HEK293 (cell line): ENCODE measurements around the gene DR1.

Experiments used
- CTCF ChIA-PET: fragments of 350-600 bp; formaldehyde crosslinking; extraction: SDS; loops from one replicate; lab custom pipeline; 2021; ENCODE audit warnings: antibody characterized with exemption; lab: Yijun Ruan, JAX
- POLR2A ChIA-PET: fragments of 300-600 bp; formaldehyde crosslinking; extraction: SDS; loops from one replicate; lab custom pipeline; 2020; ENCODE audit warnings: antibody characterized with exemption, inconsistent platforms; lab: Yijun Ruan, JAX
- H3K27ac ChIP-seq: fragments of 200-500 bp; sonication (Bioruptor generic); 2 replicates; pipeline ENCODE4 v1.5.1; 2014; ENCODE audit warnings: low read depth, low read length, control low read depth, inconsistent platforms; ENCODE audit errors: extremely low read depth
- H3K36me3 ChIP-seq, 2 experiments: fragments of 200-500 bp in 1 of 2; sonication (Bioruptor generic) in 1 of 2; 1 replicate in 1 of 2; 2 replicates in 1 of 2; pipeline ENCODE4 v1.5.1; 2014 to 2017; ENCODE audit warnings: inconsistent platforms in 2 of 2, low read length in 2 of 2; ENCODE audit not compliant: control insufficient read depth in 2 of 2, insufficient read depth in 1 of 2
- H3K4me1 ChIP-seq: fragments of 200-500 bp; sonication (Bioruptor generic); 2 replicates; pipeline ENCODE4 v1.5.1; 2014; ENCODE audit warnings: mild to moderate bottlenecking, low read length, inconsistent platforms; ENCODE audit not compliant: control insufficient read depth, insufficient read depth
- H3K4me3 ChIP-seq: 2 replicates; pipeline ENCODE4 v1.5.1; 2011; ENCODE audit warnings: low read depth, mild to moderate bottlenecking, control low read depth, low read length, moderate library complexity
- H3K9me3 ChIP-seq: fragments of 200-500 bp; sonication (Bioruptor generic); 2 replicates; pipeline ENCODE4 v1.5.1; 2014; ENCODE audit warnings: low read depth, low read length, inconsistent platforms; ENCODE audit not compliant: control insufficient read depth, insufficient read depth
- KLF1 ChIP-seq: fragments of 450-650 bp; formaldehyde crosslinking; IDR thresholded peaks from 2 replicates; pipeline ENCODE4 v1.5.1; 2016; ENCODE audit warnings: missing biosample characterization, missing genetic modification characterization
- PRDM1 ChIP-seq: fragments of 450-650 bp; formaldehyde crosslinking; IDR thresholded peaks from 2 replicates; pipeline ENCODE4; 2016; ENCODE audit warnings: missing biosample characterization, missing genetic modification characterization
- ZFP41 ChIP-seq: fragments of 450-650 bp; formaldehyde crosslinking; IDR thresholded peaks from 2 replicates; pipeline ENCODE4 v1.5.1; 2016; ENCODE audit warnings: missing biosample characterization, missing genetic modification characterization, borderline replicate concordance
- ZNF121 ChIP-seq: fragments of 450-650 bp; formaldehyde crosslinking; IDR thresholded peaks from 2 replicates; pipeline ENCODE4 v1.5.1; 2016; ENCODE audit warnings: missing biosample characterization, missing genetic modification characterization
- ZNF664 ChIP-seq: fragments of 450-650 bp; formaldehyde crosslinking; IDR thresholded peaks from 2 replicates; pipeline ENCODE4 v1.5.1; 2016; ENCODE audit warnings: missing biosample characterization, missing genetic modification characterization
- ZNF776 ChIP-seq: fragments of 450-650 bp; formaldehyde crosslinking; IDR thresholded peaks from 2 replicates; pipeline ENCODE4 v1.5.0; 2017; ENCODE audit warnings: missing biosample characterization, missing genetic modification characterization, borderline replicate concordance
- ZSCAN16 ChIP-seq: fragments of 450-650 bp; formaldehyde crosslinking; IDR thresholded peaks from 2 replicates; pipeline ENCODE4 v1.5.1; 2016; ENCODE audit warnings: missing biosample characterization, missing genetic modification characterization
- TF ChIP-seq, protein P1 (sequence below): fragments of 450-650 bp; formaldehyde crosslinking; IDR thresholded peaks from 2 replicates; pipeline ENCODE4 v1.5.1; 2017; ENCODE audit warnings: missing biosample characterization, missing genetic modification characterization
- TF ChIP-seq, protein P2 (sequence below): fragments of 450-650 bp; formaldehyde crosslinking; IDR thresholded peaks from 2 replicates; pipeline ENCODE4 v1.5.1; 2017; ENCODE audit warnings: missing biosample characterization, missing genetic modification characterization
- TF ChIP-seq, protein P3 (sequence below): fragments of 450-650 bp; formaldehyde crosslinking; conservative IDR thresholded peaks from 2 replicates; pipeline ENCODE4 v1.5.1; 2016; ENCODE audit warnings: low read depth, missing biosample characterization, missing genetic modification characterization
- TF ChIP-seq, protein P4 (sequence below): fragments of 450-650 bp; formaldehyde crosslinking; IDR thresholded peaks from 2 replicates; pipeline ENCODE4 v1.5.1; 2017; ENCODE audit warnings: missing biosample characterization, missing genetic modification characterization

DR1 gene

DNA sequence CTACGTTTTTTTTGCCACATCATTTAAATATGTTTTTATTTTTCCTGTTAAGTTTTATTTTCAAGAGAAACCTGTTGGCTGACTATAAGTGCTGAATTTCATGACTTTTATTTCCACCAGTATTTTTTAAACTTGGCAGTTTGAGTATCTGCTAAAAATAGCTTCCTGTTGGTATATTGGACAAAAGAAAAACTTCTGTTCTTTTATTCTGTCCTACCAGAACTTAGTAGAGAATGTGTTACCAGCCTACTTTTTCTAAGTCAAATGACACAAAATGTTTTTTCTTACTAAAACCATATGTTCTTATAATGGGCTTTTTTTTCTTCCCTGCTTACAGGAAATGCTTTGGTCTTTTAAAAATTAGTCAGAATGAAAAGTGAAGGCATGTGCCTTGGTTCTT, 7.6 kb downstream of the DR1 start:
- Histone ChIP-seq H3K27ac (no peak overlapping the region), H3K9me3 (no peaks in the 10 kb centered on the region), H3K4me3 (no peak overlapping the region), H3K4me1 (peaks cover 7% of the 10 kb centered on the region; the same call in 1 of the 2 replicates), H3K36me3 (peaks cover 33 to 49% of the 10 kb centered on the region in 2 experiments)
- POLR2A ChIA-PET: interaction anchor here (1.3 kb wide), 1 partner anchor 8 kb away, joined by 4 read pairs; the partner anchor contains the start of gene DR1
- TF ChIP-seq PRDM1: no peak
- TF ChIP-seq, protein P1, sequence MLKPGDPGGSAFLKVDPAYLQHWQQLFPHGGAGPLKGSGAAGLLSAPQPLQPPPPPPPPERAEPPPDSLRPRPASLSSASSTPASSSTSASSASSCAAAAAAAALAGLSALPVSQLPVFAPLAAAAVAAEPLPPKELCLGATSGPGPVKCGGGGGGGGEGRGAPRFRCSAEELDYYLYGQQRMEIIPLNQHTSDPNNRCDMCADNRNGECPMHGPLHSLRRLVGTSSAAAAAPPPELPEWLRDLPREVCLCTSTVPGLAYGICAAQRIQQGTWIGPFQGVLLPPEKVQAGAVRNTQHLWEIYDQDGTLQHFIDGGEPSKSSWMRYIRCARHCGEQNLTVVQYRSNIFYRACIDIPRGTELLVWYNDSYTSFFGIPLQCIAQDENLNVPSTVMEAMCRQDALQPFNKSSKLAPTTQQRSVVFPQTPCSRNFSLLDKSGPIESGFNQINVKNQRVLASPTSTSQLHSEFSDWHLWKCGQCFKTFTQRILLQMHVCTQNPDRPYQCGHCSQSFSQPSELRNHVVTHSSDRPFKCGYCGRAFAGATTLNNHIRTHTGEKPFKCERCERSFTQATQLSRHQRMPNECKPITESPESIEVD (tag by site-specific recombination): peak; percentile 68
- CTCF ChIA-PET: no interaction called here

DNA sequence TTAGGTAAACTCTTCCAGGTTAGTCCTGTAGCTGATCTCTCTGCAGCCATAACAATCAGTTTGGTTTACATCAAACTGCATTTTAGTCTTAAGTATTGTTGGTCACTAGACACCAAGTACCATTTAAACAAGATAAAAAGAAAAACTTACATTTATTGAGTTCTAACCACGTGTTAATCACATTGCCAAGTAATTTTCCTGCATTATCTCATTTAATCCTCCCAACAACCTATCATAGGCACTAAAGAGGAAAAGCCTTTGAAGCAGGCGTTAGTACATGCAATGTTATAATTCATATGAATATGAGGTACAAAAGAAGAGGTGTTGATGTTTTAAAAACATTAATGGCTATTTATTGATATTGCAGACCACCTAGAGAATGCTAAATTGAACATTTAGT, 9.0 kb downstream of the DR1 start:
- peaks cover 40 to 58% of the 10 kb centered on the region in 2 experiments for H3K36me3 ChIP-seq
- H3K4me3 ChIP-seq: no peak overlapping the region
- no peak overlapping the region for H3K27ac ChIP-seq
- TF ChIP-seq, protein P1 (tag by site-specific recombination): peak; percentile 68
- TF ChIP-seq ZFP41 (tag by site-specific recombination) (no peak), ZNF664 (tag by site-specific recombination) (peak; percentile 94)
- ChIA-PET POLR2A (no interaction called here), CTCF (interaction anchor here (0.6 to 1.0 kb wide), 3 partner anchors 50 to 216 kb away, joined by 3 to 4 read pairs (median 3); no protein-coding TSS in a partner anchor)
- H3K9me3 ChIP-seq: no peaks in the 10 kb centered on the region
- H3K4me1 ChIP-seq: peaks cover 7% of the 10 kb centered on the region; the same call in 1 of the 2 replicates

DNA sequence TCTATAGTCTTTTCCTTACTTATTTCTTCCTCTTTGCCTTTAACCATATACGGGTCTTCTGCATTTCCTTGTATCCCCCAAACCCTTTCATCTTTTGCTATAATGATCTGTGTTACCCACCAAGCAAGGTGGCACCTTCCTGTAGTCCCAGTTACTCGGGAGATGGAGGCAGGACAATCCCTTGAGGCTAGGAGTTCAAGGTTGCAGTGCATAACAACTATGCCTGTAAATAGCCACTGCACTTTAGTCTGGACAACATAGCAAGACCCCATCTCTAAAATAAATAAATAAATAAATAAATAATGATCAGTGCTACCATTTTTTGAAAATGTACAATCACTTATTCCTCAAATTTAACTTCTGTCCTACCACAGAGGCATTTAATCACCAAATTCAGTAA, 11.5 kb downstream of the DR1 start:
- H3K4me3 ChIP-seq: no peak overlapping the region
- no peak overlapping the region for H3K27ac ChIP-seq
- POLR2A ChIA-PET: no interaction called here
- H3K4me1 ChIP-seq: peaks cover 10% of the 10 kb centered on the region; the same call in 1 of the 2 replicates
- CTCF ChIA-PET: no interaction called here
- TF ChIP-seq, protein P2, sequence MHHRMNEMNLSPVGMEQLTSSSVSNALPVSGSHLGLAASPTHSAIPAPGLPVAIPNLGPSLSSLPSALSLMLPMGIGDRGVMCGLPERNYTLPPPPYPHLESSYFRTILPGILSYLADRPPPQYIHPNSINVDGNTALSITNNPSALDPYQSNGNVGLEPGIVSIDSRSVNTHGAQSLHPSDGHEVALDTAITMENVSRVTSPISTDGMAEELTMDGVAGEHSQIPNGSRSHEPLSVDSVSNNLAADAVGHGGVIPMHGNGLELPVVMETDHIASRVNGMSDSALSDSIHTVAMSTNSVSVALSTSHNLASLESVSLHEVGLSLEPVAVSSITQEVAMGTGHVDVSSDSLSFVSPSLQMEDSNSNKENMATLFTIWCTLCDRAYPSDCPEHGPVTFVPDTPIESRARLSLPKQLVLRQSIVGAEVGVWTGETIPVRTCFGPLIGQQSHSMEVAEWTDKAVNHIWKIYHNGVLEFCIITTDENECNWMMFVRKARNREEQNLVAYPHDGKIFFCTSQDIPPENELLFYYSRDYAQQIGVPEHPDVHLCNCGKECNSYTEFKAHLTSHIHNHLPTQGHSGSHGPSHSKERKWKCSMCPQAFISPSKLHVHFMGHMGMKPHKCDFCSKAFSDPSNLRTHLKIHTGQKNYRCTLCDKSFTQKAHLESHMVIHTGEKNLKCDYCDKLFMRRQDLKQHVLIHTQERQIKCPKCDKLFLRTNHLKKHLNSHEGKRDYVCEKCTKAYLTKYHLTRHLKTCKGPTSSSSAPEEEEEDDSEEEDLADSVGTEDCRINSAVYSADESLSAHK (tag by site-specific recombination): no peak
- TF ChIP-seq ZNF121: peak; percentile 91
- peaks cover 49 to 70% of the 10 kb centered on the region in 2 experiments for H3K36me3 ChIP-seq
- no peaks in the 10 kb centered on the region for H3K9me3 ChIP-seq

DNA sequence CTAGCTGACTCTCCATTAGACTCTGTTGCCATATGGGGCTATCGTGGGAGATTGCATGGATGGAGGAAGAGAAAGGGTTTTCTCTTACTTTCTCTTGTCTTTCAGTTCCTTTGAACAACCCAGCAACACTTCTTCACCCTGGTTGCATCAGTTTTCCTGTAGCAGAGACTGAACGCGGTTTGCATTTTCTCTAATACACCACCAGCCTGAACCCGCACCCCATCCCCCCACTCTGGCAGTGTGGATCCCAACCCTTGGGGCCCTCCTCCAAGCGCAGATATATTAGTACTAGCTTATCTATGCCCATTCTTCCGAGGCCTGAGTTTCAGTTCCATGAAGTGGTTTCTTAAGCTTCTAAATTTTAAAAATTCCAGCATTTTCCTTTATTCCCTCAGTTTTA, 12.6 kb downstream of the DR1 start:
- TF ChIP-seq PRDM1 (peak; percentile 72), ZFP41 (tag by site-specific recombination) (no peak), ZNF776 (tag by site-specific recombination) (no peak), KLF1 (no peak), ZSCAN16 (tag by site-specific recombination) (no peak)
- TF ChIP-seq, protein P3, sequence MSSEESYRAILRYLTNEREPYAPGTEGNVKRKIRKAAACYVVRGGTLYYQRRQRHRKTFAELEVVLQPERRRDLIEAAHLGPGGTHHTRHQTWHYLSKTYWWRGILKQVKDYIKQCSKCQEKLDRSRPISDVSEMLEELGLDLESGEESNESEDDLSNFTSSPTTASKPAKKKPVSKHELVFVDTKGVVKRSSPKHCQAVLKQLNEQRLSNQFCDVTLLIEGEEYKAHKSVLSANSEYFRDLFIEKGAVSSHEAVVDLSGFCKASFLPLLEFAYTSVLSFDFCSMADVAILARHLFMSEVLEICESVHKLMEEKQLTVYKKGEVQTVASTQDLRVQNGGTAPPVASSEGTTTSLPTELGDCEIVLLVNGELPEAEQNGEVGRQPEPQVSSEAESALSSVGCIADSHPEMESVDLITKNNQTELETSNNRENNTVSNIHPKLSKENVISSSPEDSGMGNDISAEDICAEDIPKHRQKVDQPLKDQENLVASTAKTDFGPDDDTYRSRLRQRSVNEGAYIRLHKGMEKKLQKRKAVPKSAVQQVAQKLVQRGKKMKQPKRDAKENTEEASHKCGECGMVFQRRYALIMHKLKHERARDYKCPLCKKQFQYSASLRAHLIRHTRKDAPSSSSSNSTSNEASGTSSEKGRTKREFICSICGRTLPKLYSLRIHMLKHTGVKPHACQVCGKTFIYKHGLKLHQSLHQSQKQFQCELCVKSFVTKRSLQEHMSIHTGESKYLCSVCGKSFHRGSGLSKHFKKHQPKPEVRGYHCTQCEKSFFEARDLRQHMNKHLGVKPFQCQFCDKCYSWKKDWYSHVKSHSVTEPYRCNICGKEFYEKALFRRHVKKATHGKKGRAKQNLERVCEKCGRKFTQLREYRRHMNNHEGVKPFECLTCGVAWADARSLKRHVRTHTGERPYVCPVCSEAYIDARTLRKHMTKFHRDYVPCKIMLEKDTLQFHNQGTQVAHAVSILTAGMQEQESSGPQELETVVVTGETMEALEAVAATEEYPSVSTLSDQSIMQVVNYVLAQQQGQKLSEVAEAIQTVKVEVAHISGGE (tag by site-specific recombination): no peak
- TF ChIP-seq, protein P4, sequence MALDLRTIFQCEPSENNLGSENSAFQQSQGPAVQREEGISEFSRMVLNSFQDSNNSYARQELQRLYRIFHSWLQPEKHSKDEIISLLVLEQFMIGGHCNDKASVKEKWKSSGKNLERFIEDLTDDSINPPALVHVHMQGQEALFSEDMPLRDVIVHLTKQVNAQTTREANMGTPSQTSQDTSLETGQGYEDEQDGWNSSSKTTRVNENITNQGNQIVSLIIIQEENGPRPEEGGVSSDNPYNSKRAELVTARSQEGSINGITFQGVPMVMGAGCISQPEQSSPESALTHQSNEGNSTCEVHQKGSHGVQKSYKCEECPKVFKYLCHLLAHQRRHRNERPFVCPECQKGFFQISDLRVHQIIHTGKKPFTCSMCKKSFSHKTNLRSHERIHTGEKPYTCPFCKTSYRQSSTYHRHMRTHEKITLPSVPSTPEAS (tag by site-specific recombination): no peak
- ChIA-PET CTCF (interaction anchor here (0.6 to 0.9 kb wide), 3 partner anchors 53 to 80 kb away, joined by 3 read pairs; no protein-coding TSS in a partner anchor), POLR2A (no interaction called here)
- H3K27ac ChIP-seq: no peak overlapping the region
- H3K4me1 ChIP-seq: peaks cover 9% of the 10 kb centered on the region; the same call in 1 of the 2 replicates
- peaks cover 52 to 75% of the 10 kb centered on the region in 2 experiments for H3K36me3 ChIP-seq
- no peaks in the 10 kb centered on the region for H3K9me3 ChIP-seq
- no peak overlapping the region for H3K4me3 ChIP-seq
